IPS-NIHi7 (cell line): ENCODE data around the gene CAMK2B.

Experiments
- DNase-seq: peaks from one replicate; pipeline ENCODE4 v3.0.0; 2012; ENCODE audit warnings: mixed read lengths; ENCODE audit errors: extremely low spot score

CAMK2B gene

DNA sequence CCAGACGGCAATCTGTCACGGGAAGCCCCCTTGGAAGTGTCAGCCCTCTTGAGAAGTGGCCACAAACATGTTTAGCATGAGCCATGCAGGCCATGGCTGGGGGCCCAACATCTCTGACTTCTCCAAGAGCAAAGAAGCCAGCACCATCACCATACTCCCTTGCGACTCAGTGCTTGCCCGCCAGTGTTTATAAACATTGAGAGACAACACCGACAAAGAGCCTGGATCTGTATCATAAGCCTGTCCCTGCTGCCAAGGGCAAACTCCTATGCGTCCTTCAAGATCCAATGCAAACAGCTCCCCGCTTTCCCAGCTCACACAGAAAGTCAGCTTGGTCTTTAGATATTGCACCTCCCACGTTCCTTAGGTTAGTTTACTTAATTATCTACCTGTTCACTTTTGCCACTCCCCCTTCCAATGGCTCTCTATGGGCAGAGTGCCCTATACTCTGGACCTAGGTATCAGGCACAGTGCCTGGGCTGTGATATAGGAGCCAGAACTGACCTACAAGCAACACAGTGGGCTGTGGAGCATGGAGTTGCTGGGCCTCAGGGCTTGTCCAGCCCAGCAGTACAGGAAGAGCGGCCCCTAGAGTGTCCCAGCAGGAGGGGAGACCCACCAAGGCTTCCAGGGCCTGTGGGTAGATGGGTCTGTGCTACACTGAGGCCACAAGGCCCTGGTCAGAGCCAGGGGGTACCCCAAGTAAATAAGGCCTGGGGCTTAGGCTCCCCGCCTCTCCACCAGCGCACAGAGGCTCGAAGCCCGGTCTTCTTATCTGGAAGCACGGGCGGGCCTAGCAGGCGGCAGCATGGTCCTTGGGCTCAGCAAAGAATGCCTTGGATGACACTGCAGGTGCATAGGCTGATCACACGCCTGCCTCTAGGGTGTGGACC is 37.7 kb downstream of the CAMK2B start:
- DNase-seq = no peak

- DNase-seq = no peak
These were observed 38.5 kb downstream of the CAMK2B start for GRCh38 chr7:44286618-44287487.

DNA sequence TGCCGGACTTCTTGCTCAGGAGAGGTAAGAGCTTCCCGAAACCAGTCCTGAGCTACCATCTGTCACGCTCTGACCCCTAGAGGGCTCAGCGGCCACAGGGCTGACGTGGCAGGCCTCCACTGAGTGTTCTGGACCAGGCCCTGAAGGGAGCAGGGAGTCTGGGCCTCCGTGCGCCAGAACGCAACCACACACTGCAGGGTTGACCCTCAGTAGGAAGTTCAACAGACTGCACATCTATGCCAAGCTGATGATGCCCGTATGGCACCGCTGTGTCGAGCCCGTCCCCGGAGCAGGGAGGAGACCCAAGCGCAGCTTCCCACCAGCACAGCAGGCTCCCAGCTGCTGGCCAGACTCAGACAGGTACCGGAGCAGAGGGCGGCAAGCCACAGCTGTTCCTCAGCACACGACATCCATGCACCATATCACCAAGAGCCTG is 39.2 kb downstream of the CAMK2B start:
- peak; percentile 56 for DNase-seq

- DNase-seq = no peak
These were observed 39.8 kb downstream of the CAMK2B start for GRCh38 chr7:44285561-44285960.

- no peak for DNase-seq
These were observed 40.4 kb downstream of the CAMK2B start for GRCh38 chr7:44284881-44285541.

- DNase-seq = no peak
These were observed 41.2 kb downstream of the CAMK2B start for GRCh38 chr7:44284216-44284615.

- DNase-seq = no peak
These were observed 41.8 kb downstream of the CAMK2B start for GRCh38 chr7:44283381-44284211.

- no peak for DNase-seq
These were observed 42.7 kb downstream of the CAMK2B start for GRCh38 chr7:44282601-44283171.

DNA sequence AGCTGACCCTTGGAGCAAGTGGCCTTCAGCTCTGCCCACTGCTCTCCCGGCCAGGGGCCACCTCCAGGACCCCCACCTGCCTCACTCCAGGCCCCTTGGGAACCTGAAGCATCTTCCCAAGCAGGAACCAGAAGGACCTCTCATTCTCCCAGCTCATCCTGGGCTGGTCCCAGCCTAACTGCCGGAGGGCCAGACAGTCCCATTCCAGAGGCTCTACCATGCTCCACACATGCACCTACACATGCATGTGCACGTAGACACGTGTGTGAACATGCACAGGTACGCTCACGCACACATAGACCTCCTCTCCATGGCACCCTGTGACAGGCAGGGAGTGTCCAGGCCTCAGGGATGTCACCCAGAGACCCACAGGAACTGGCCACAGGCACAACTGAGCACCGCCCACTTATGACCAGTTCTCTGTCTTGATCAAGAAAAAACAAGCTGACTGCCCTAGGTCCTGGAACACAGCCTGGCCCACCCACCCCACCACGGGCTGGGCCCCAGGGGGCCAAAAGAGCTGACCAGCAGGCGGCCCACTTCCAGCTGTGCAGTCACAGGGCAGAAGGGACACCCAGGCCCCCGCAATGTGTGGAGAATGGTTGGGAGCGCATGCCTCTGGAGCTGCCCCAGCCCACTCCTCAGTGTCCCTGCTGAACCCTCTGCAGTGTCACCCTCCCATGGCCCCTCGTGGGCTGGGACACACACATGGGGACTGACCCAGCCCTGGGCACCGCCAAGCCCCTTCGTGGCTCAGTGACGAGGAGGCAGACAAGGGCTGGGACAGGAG is 43.4 kb downstream of the CAMK2B start:
- DNase-seq = no peak

DNA sequence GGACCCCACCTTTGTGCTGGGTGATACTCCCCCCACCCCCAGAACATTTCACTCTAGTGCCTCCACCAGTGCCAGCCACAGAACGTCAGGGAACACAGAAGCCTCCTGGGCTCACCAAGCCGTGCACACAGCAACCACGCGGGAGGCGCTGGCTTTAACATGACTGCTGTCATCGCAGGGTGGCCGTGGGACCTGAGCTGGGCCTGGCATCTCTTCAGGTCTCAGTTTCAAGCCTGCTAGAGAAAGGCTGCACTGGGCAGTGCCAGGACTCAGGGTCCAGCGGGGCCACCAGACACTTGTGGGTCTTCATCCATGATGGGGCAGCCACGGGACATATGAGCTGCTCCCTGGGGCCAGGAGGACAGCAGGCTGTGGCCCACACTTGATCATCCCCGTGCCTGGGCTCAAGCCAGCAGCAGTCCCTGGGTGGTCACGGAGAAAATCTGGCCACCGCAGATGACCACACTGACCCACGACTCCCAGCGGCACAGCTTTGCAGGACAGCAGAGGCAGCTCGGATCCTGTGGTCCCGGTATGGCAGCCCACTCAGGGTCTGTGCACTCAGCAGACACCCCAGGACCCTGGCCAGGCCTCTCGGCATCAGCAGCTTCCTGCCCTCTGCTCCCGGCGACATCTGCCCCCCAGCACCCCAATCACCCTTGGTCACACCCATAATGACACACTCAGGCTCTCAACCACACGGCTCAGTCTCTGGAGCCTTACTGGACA is 44.2 kb downstream of the CAMK2B start:
- no peak for DNase-seq

- DNase-seq = no peak
These were observed 44.8 kb downstream of the CAMK2B start for GRCh38 chr7:44280636-44280992.

DNA sequence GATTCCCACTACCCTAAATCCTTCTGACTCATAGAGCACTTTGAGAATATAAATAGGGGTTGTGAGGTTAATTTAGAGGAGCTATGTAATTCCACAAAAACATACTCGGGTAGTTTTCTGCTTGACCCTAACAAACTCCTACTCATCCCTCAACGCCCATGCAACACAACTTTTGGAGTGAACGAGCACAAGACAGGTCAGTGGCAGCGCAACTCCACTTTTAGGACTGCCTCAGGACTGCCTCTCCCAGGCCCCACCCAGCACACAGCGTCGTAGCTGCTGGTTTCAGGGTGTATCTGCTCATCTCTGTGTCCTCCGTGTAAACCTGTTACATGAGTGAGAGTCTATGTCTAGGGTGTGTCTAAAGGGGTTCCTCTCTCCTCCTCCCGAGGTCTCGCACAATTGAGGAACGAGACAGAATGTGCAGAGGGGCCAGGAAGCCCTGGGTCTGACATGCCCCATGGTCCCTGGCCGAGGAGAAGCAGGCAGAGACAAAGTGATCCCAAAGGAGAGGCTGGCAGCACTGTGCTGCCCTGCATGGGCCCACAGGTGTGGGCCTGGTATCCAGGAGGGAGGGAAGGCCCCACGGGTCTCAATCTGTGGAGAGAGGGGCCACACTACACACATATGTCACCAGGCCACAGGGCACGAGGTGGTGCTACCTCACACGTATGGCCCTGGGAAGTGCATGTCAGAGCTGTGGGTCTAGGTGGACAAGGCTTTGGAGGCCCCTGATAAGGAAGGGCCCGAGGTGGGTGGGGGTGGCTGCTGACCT is 45.5 kb downstream of the CAMK2B start:
- no peak for DNase-seq

DNA sequence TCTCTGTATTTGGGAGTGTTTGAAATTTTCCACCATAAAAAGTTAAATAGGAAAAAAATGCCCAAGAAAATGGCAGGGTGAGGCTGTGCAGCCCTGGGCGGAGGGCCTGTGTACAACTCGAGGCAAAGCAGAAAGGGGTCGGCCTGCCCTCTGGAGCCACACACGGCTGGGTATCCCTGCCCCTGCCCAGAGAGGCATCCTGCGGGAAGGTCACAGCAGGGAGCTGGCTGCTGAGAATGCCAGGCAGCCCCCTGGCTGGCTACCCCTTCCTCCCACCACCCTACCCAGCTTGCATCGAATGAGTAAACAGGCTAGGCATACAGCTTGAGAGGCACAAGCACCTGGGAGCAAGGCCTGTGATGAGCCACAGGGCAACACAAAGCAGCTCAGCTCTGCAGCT is 46.1 kb downstream of the CAMK2B start:
- no peak for DNase-seq

DNA sequence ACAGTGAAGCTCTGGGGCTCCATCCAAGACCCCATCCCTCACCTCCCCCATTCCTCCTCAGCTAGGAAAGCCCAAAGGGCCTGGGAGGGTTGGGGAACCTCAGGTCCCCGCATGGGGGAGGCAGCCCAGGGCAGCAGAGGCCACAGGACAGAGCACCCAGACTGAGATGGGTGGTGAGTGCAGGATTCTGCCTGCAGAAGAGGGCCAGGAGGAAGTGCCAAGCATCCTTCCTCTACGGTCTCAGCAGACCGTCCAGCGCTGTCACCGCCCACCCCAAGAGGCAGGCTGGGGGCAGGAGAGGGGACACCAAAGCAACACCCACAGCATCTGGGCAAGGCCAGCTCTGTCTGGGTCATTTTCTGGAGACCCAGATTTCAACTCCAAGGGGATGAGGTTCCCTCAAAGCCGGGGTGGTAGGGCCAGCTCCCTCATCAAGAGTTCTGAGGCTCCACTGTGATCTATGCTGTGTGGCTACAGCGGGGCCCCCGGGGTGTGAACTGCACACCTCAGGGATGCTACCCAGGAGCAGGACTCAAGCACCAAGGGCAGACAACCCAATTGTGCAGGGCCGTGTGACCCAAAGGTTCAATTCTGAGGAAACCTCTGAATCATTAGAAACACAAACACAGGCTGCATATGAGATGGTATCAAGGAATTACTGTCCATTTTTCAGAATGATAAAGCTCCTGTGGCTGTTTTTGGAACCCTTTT is 46.8 kb downstream of the CAMK2B start:
- DNase-seq = no peak

DNA sequence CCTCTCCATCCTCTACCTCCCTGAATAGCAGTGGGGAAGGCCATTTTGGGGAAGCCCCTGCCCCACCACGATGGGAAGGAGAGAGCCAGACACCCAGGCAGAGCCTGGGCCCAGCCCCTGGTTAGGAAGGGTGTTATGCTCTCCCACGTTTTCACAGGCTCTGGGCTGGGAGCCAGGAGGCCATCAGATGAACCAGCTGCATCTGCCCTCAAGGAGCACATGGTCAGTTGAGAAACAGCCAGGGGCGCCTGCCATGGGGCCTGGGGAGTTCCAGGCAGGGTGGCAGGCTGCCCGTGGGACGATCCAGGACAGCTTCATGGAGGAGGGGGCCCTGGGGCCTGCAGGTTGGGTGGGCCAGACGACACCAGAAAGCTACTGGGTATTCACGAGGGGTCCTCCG is 47.5 kb downstream of the CAMK2B start:
- no peak for DNase-seq

GRCh38 chr7:44277391-44277790 is 48.0 kb downstream of the CAMK2B start:
- DNase-seq = no peak

DNA sequence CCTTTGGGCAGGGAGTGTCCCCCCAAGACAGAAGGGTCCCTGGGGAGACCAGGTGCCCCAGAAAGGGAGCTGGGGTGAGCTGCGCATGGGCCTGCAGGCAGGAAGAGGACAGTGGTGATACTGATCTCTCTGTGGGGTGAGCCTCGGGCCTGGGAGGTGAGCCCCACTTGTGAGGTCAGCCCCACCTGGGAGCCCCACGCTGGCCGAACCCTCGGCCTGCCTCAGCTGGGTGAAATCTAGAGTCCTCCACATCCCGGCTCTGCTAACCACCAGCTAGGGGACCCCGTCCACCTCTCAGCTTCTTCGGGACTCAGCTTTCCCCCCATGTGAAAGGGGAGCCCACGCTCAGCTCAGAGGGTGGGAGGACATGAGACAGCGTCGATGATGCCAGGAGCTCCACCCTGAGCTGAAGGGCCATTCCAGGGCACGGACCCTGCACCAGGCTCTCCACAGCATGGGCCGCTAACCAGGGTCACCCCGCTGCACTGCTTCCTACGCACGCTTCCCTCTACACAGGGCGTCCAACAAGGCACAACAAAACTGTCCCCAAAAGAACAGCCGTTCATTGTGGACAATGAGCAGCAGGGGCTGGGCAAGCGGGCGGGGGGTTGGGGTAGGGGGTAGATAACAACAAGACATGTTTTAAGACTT is 48.7 kb downstream of the CAMK2B start:
- no peak for DNase-seq
